ENCODE measurements around the gene NDUFAF4.

- TF ChIP-seq CTCF (IDR thresholded peaks at IDR 0.05; ENCODE audit: insufficient read depth, low read length, poor library complexity, severe bottlenecking), result no peak
- no peak for TF ChIP-seq EZH2phosphoT487 (conservative IDR thresholded peaks at IDR 0.05; ENCODE audit: low read length)
These were observed 24.7 kb downstream of the NDUFAF4 start for GRCh38 chr6:96872976-96873375.
